NCI-H2107 (cell line): ENCODE results near the gene DAZAP1.

Experiments used
- DNase-seq: peaks from one replicate; lab custom pipeline; 2025; lab: John Stamatoyannopoulos, UW

The DAZAP1 gene

DNA sequence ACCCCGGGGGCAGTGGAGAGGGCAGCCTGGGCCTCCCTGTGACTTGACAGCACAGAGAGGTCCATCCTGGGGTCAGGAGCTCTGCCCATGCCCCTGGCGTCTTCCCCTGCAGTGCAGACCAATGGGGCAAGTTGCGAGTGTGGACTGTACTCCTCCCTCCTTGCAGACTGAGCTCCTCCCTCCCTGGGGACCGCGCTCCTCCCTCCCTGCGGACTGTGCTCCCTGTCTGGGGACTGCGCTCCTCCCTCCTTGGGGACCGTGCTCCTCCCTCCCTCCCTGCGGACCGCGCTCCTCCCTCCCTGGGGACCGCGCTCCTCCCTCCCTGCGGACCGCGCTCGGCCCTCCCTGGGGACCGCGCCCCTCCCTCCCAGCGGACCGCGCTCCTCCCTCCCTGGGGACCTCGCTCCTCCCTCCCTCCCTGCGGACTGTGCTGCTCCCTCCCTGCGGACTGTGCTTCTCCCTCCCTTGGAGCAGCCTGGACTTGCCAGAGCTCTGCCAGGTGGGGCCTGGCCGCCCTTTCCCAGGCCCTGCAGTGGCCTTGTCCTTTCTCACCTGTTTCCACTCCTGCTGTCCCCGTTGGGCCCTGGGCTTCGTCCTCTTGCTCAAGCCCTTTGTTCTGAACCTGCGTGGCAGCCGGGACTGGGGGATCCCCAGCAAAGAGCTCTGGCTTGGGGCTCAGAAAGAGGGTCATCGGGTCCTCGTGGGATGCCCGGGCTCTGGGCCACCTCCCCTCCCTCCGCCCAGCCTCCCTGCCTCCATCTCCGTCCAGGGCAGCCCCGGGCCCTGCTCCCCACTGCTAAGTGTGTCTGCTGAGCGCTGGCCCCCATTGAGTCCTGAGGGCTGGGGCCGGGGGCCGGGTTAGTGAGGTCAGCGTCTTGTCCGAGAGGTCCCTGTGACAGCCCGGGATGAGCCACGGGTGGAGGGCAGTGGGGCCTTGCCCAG, 12.9 kb upstream of the DAZAP1 start:
- DNase-seq: no peak

DNA sequence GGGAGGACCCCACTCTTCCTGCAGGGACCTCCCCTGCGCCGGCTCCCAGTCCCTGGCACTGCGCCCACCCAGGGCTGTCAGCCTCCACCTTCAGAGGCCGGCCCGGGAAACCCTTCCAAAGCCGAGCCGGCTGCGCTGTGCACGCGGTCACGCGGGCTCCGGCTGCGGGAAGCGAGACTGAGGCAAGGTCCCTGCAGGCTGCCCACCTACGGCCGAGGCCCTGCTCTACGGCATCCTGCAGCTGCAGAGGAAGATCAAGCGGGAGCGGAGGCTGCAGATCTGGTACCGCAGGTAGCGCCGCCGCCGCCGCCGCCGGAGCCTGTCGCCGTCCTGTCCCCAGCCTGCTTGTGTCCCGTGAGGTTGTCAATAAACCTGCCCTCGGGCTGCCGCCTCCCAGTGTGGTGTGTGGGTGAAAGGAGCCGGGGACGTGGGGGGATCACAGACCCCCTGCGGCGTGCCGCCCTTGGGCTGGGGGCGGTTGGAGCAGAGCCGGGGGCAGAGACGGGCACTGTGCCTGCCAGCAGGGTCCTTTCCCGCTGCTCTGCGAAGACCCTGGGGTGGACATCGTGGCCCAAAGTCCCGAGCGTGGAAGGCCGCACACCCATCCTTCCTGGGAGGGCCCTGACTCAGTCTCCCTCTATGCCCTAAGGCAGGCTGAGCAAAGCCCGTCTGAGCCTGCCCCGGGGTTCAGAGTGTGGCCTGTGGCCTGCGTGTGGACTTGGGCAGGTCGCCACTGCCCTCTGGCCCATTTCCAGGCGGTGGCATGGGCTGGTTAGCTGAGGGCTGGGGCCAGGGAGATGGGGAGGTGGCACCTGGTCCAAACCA, 12.0 kb upstream of the DAZAP1 start:
- no peak for DNase-seq

DNA sequence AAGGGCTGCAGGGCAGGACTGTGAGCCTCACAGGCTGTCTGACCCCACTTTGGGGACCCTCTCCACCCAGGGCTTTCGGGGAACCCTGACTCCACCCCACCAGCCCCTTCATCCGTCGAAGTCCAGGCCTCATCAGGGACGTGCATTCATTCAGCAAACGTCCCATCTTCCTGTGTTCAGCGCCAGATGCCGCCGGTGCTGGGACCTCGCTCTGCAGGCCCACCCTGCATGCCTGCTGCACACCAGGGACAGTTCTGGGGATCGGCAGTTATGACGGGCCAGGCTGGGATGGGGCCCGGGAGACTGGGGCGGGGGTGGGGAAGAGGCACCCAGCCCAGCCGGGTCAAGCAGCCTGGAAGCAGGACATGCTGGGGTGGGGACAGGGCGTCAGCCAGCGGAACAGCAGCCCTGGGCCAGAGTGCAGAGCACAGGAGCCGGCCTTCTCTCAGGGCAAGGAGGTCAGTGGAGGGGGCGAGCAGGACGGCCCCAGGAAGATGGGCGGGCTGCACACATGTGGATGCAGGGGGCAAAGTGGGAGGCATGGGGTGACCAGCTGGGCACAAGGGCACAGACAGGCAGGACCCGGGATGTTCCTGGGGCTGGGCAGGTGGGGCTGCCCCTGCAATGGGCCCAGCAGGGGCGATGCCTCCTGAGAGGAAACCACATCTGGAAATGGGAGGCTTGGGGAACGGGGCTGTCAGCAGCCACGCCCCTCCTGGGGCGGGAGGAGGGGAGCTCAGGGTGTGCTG, 11.2 kb upstream of the DAZAP1 start:
- no peak for DNase-seq

DNA sequence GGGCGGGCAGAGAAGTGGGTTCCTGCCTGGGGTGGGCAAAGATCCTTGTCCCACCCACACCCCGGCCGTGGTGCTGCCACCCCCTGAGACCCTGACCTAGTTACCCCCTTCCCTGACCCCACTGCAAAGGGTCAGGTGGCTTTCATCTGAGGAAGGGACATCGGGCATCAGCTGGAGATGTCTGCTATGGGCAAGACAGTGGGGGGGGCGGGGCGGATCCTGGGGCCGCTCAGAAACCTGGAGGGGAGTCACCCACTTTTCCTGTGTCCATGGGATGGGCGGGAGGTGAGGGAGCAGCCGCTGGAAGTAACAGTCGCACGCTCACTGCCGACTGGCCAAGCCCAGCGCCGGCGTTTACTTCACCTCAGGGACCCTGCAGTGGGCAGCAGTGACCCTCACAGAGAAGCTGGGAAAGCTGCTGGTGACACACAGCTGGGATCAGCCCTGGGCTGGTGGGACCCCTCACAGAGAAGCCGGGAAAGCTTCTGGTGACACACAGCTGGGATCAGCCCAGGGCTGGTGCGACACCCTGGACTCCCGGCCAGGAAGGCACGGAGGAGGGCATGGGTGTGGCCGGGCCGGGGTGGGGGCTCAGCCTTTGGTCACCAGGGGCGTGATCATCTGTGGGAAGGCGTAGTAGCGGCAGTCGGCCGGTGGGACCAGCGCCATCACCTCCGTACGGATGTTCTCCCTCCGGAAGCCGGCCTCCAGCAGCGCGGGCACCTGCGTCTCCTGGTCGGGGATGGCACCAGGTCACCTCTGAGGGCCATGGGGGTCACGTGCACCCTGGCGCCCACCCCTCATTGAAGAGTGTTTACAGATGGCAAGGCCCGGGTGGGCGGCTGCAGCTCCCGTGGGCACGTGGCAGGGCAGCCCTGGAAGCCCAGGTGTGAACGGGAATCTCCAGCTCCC, 10.4 kb upstream of the DAZAP1 start:
- DNase-seq: no peak

GRCh38 chr19:1397838-1398237, 9.5 kb upstream of the DAZAP1 start:
- DNase-seq: no peak

DNA sequence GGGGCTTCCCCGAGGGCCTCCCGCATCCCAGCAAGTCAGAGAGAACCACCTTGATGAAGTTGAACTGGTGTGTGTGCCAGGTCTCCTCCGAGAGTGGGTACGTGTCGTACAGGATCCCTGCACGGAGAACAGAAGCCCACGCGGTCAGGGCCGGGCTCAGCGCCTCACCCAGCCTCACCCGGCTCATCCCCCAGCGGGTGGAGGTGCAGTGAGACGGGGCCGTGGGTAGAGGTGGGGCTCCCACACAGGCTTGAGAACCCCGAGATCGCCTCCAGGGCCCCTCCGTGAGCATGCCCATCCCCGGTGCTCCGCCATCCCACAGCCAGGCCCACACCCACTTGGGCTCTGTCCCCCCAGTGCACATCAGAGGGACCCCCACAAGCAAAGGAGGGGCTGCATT, 8.3 kb upstream of the DAZAP1 start:
- DNase-seq: no peak

GRCh38 chr19:1399745-1400144, 7.6 kb upstream of the DAZAP1 start:
- DNase-seq: no peak

DNA sequence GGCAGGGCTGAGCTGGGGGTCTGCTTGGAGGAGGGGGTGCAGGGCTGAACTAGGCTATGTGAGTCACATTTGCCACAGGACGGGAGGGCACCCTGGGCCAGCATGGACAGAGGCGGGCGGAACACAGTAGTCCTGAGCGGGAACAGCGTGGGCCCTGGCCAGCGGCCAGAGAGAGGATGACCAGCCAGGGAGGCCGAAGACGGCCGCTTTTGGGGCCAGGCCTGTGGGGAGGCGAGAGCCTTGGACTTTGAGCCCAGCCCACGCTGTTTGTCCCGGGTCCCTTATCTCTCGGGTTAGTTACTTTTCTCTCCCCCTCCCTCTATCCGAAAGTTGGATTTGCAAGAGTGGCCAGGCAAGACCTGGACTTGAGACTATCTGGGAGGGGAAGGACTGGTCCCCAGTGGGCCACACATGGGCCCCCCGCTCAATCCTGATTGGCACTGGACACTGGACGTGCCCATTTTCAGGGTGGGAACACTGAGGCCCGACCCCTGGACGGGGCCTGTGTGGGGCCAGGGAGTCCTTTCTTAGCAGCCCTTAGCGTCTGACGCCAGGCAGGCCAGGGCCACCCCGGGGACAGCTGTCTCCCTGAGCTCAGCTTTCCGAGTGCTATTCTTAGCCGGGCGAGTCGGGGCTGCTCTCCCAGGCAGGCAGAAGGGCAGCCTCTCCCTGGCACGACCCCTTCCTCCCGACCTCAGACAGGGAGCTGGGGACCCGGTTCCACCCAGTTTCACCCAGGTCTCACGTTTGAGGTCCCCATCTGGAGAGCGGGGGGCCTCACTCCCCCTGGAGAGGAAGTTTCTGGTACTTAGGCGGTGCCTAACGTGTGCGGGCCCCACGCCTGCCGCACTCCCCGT, 6.9 kb upstream of the DAZAP1 start:
- peak; percentile 35 for DNase-seq

- no peak for DNase-seq
Measured at GRCh38 chr19:1401138-1401888, 6.1 kb upstream of the DAZAP1 start, which contains the start of gene GAMT. Gene GAMT, minus strand, starts transcription at chr19:1401542. Its CDS starts 66 bp downstream, at chr19:1401476.

DNA sequence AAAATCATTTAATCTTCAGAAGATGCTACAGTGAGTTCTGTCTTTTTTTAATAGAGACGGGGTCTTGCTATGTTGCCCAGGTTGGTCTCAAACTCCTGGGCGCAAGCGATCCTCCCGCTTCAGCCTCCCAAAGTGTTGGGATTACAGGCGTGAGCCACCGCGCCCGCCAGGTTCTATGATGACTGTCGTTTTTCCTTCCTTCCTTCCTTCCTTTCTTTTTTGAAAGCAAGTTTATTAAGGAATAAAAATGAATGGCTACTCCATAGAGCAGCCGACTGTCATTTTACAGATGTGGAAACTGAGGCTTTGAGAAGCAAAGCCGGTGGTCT, 5.5 kb upstream of the DAZAP1 start:
- DNase-seq: no peak

- DNase-seq: no peak
Measured at GRCh38 chr19:1402411-1403070, 4.8 kb upstream of the DAZAP1 start.

DNA sequence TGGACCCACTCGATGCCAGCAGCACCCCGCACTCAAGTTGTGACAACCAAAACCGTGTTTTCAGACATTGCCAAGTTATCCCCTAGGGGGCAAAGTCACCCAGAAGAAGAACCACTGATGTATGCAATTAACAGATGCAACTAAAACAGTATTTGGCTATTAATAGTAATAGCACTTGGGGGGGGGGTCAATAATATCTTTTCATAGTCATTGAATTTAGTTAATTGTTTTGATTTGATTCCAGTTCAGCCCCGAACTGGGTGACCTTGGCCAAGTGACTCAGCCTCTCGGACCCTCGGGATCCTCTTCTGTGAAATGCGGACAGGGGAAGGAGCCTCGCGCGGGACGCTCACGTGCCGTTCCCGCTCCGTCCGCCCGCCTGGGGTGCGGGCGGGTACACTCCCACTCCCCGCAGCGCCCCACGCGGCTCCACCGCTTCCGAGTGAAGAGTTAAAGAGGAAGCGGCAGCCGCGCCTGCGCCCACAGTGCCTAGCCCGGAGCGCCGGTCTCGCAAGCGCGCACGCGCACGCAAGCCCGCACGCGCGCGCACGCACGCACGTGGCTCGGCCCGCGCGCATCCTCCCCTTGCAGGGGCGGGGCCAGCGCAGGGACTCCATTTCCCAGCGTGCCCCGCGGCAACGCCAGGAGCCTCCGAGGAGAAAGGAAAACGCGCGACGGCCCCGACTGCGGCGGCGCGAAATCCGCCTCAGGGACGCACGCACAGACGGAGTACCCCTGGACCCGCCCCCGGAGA, 435 bp upstream of the DAZAP1 start:
- peak; percentile 97 for DNase-seq

DNA sequence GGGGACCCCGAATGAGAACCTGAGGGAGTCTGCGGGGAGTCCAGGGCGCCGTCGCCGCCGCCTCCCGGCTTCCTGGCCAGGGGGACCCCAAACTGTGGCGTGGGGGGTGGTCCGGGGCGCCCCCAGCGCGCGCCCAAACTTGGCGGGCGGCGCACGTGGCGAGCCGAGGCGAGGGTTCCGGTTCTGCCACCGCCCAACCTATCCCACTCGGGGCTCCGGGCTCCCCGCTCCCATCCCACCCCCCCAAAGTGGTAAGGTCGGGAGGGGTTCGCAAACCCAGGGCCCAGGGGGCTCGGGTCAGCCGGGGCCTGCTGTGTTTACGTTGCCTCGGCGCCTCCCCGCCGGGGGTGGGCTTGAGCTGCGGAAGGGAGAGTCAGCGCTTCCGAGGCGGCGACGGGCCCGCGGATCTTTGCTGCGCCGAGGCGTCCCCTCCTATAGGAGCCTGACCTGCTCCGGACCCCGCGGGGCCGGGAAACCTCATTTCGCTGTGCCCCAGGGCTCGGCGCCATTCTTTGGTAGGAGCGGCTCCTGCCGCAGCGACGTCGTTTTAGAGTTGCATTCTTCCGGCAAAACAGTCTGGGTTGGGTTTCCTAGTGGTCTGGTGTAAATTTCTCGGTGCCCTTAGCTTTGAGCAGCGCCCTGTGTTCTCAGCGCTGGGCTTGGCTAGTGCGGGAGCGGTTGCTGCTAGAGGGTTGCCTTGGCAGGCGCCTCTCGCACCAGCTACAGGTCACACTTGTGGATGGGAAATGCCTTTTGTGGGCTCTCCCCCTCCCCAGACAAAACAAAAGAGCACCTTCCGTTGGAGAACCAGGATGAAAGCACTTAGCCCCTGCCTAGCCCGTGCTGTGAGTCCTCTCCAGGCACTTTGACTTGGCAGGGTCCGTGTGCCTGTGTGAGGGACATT, 1.2 kb downstream of the DAZAP1 start:
- no peak for DNase-seq

DNA sequence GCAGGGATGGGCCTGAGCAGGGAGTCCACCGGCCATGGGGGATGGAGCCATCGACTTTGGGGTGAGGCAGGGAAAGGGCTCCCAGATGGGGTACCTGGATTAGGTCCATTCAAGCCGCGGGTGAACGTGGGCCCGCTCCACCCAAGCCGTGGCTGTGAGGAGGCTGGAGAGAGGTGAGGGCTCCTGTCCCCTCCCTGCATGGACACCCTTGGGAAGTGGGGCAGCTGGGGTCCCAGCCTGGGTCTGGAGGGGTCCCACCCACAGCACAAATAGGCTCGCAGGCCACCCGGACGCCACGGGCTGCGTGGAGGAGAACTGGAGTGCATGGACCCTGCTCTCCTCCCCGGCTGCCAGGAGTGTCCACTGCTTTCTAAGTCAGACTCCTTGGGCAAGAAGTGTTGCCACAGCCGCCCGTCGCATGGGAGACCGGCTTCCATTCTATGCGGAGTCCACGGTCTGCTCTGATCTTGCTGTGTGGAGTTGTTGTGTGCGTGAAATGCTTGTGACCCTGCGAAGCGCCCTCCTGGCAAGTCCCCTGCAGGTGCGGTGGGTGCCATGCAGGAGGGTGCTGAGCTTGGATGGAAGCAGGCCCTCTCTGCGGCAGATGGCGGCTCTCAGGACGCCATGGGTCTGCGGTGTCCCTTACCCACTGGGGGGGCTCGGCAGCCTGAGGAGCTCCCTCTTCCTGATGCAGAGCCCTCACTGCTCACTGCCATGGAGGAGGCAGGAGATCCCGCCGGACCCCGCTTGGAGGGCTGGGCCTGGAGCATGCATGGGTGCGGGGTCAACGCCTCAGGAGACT, 2.0 kb downstream of the DAZAP1 start:
- DNase-seq: no peak

- DNase-seq: no peak
Measured at GRCh38 chr19:1410136-1410786, 2.9 kb downstream of the DAZAP1 start.

DNA sequence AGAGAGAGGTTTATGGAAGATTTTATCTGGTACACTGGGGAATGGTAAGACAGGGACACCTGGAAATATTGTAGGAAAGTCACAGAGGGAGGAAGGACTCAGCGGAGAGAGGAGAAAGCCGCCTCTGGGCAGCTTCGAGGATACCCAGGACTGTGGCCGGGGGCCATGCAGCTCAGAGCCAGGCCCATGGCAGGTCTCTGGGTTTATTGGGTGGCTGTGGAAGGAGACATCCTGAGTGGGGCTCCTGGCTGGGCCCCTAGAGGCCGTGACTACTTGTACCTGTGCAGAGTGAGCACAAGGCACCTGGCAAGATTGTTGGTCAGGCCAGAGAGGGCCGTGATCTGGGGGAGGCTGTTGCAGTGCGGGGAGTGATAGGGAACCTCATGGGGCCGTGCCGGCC, 3.4 kb downstream of the DAZAP1 start:
- no peak for DNase-seq
